ENCODE results near the gene AP5S1. TPM values are rescaled to one million over a fixed set of nuclear protein-coding genes. Genes with fewer than 3 reads are reported as not detected.

Gene AP5S1
- total and polyA plus RNA-seq, 10 of the 15 experiments (the other 5 are each of a cell fraction or from before 2014, with no cell fraction given): 3.8 to 13.2 (median 7.8) TPM

- in situ Hi-C loops (cut with MboI) (no loop called here), intact Hi-C loops (cut with micrococcal nuclease; ENCODE audit: unreplicated experiment) (no loop called here)
- no peak for FAIRE-seq
- no peak for TF ChIP-seq ZBTB33 (IDR thresholded peaks at IDR 0.05)
- no peak for TF ChIP-seq SMAD5 (IDR thresholded peaks at IDR 0.05; ENCODE audit: low read depth)
- no peak for TF ChIP-seq ATF7 (IDR thresholded peaks at IDR 0.05; ENCODE audit: low read depth)
- no peak for TF ChIP-seq IRF5 (IDR thresholded peaks at IDR 0.05; ENCODE audit: borderline replicate concordance)
- no peak for TF ChIP-seq BACH1 (IDR thresholded peaks at IDR 0.05; ENCODE audit: borderline replicate concordance)
- no peak for TF ChIP-seq BMI1 (IDR thresholded peaks at IDR 0.05; ENCODE audit: borderline replicate concordance)
- no peak for TF ChIP-seq NR2F1 (conservative IDR thresholded peaks at IDR 0.05)
- no peak for TF ChIP-seq POLR2AphosphoS5 (IDR thresholded peaks at IDR 0.05; ENCODE audit: low read length)
- TF ChIP-seq E4F1 (IDR thresholded peaks at IDR 0.05; ENCODE audit: borderline replicate concordance, partially characterized antibody): no peak
- TF ChIP-seq NR2C2 (IDR thresholded peaks at IDR 0.05; ENCODE audit: borderline replicate concordance, control insufficient read depth, insufficient read length, low read depth): no peak
- no peak for TF ChIP-seq USF2 (IDR thresholded peaks at IDR 0.05; ENCODE audit: borderline replicate concordance, low read depth, low read length)
- no peak for TF ChIP-seq IRF4 (IDR thresholded peaks at IDR 0.05; ENCODE audit: low read depth, low read length)
- no peak for TF ChIP-seq PRDM15 (CRISPR knock-in tag; IDR thresholded peaks at IDR 0.05)
- no peak for TF ChIP-seq MEF2A (IDR thresholded peaks at IDR 0.05; ENCODE audit: insufficient read depth, low read depth, low read length)
- TF ChIP-seq IKZF2 (IDR thresholded peaks at IDR 0.05): no peak
Measured at GRCh38 chr20:3828798-3829197, 8.5 kb downstream of the AP5S1 start.

More at GRCh38 chr20:3828798-3829197, 8.5 kb downstream of the AP5S1 start:
- H2AFZ ChIP-seq (ENCODE audit: control insufficient read depth, low read depth, low read length): no peak overlapping the region
- H4K20me1 ChIP-seq (ENCODE audit: control insufficient read depth, insufficient read depth): no peaks in the 10 kb centered on the region
- no peak overlapping the region for H3K9ac ChIP-seq (ENCODE audit: control insufficient read depth, insufficient read depth, low read length)
- DNase-seq (ENCODE audit: low read depth, low spot score): no peak
- CTCF ChIA-PET: interaction anchor here (0.6 kb wide), 1 partner anchor 243 kb away, joined by 3 read pairs; no protein-coding TSS in a partner anchor
- WGBS (ENCODE audit: insufficient coverage, insufficient replicate concordance, low lambda C conversion rate, missing lambda C conversion rate): 88% methylated on average over 1 of the region's 3 CpGs
- no peaks in the 10 kb centered on the region for H3K4me1 ChIP-seq (ENCODE audit: control insufficient read depth, insufficient read depth, low read length)
- no peaks in the 10 kb centered on the region for H3K27me3 ChIP-seq (replicated peaks in 1 of 2; ENCODE audit: control insufficient read depth in 2 of 2, insufficient read depth in 2 of 2, low read length in 1 of 2)
- H3K9me3 ChIP-seq (replicated peaks; ENCODE audit: control insufficient read depth, insufficient read depth, low read length): no peaks in the 10 kb centered on the region
- no peaks in the 10 kb centered on the region for H3K79me2 ChIP-seq (ENCODE audit: control insufficient read depth, insufficient read depth, low read length)
- no peak for ATAC-seq
- no peak overlapping the region for H3K27ac ChIP-seq (ENCODE audit: control insufficient read depth, insufficient read depth)
- POLR2A ChIA-PET: no interaction called here
- RAD21 ChIA-PET (ENCODE audit: unreplicated experiment): no interaction called here
- H3K36me3 ChIP-seq (ENCODE audit: control insufficient read depth in 2 of 2, insufficient read depth in 2 of 2, low read length in 1 of 2): peaks cover 1 to 7% of the 10 kb centered on the region in 2 experiments
- no TSS peak for BruUV-seq (replicated peaks)
- SMC1A ChIA-PET (ENCODE audit: uncharacterized antibody, unreplicated experiment): no interaction called here
- no peak overlapping the region for H3K4me2 ChIP-seq (ENCODE audit: control insufficient read depth, insufficient read depth)
- no peak overlapping the region for H3K4me3 ChIP-seq
